SU-DHL-6 (cell line): Measurements from ENCODE around the gene UEVLD.
A peak's percentile ranks its signal among the peaks of the same experiment; 100 is the strongest.

Experiments used
- H2AFZ ChIP-seq: fragments of 200-600 bp; sonication (generic); 2 replicates; pipeline ENCODE4 v1.6.1; 2014; ENCODE audit warnings: low read depth, mild to moderate bottlenecking, moderate library complexity, mixed read lengths, antibody characterized with exemption, low read length; ENCODE audit not compliant: severe bottlenecking
- H3F3A ChIP-seq: fragments of 200-600 bp; shearing (Covaris generic); 2 replicates; pipeline ENCODE4 v1.6.0; 2016; ENCODE audit warnings: antibody characterized with exemption, mild to moderate bottlenecking; ENCODE audit not compliant: insufficient read depth
- H3K27ac ChIP-seq: fragments of 200-600 bp; sonication (generic); 2 replicates; pipeline ENCODE4 v1.5.1; 2016; ENCODE audit warnings: low read depth, mild to moderate bottlenecking, low read length, moderate library complexity, mixed read lengths
- H3K27me3 ChIP-seq: fragments of 200-600 bp; sonication (generic), shearing (Covaris generic); 2 replicates; pipeline ENCODE4 v1.6.0; 2014; ENCODE audit warnings: mild to moderate bottlenecking, low read length
- H3K36me3 ChIP-seq: fragments of 200-600 bp; sonication (generic); 2 replicates; pipeline ENCODE4 v1.6.1; 2014; ENCODE audit warnings: mild to moderate bottlenecking, low read length, mixed read lengths
- H3K4me2 ChIP-seq: fragments of 300-600, 200-600 bp; shearing (Covaris generic), sonication (generic); 2 replicates; pipeline ENCODE4 v1.6.0; 2014; ENCODE audit warnings: low read length, low read depth, mild to moderate bottlenecking; ENCODE audit not compliant: poor library complexity, severe bottlenecking
- H3K4me3 ChIP-seq: fragments of 200-600 bp; sonication (generic); 2 replicates; pipeline ENCODE4 v1.5.1; 2014; ENCODE audit warnings: antibody characterized with exemption, low read length, mild to moderate bottlenecking, mixed read lengths; ENCODE audit not compliant: insufficient read depth, poor library complexity, severe bottlenecking
- H3K79me2 ChIP-seq: fragments of 200-600 bp; sonication (generic); 2 replicates; pipeline ENCODE4 v1.6.1; 2014; ENCODE audit warnings: mild to moderate bottlenecking, low read length, moderate library complexity; ENCODE audit not compliant: insufficient read depth
- H3K9ac ChIP-seq: fragments of 200-600 bp; sonication (generic); 2 replicates; pipeline ENCODE4 v1.7.0; 2014; ENCODE audit warnings: mild to moderate bottlenecking, low read length
- H3K9me2 ChIP-seq: fragments of 200-600 bp; sonication (generic); replicated peaks from 2 replicates; pipeline ENCODE4 v1.6.1; 2014; ENCODE audit warnings: low read length; ENCODE audit not compliant: insufficient read depth
- H3K9me3 ChIP-seq: fragments of 200-600 bp; sonication (generic); 2 replicates; pipeline ENCODE4 v1.6.1; 2014; ENCODE audit warnings: low read length, mixed read lengths; ENCODE audit not compliant: insufficient read depth
- H4K20me1 ChIP-seq: fragments of 200-600 bp; sonication (generic); 2 replicates; pipeline ENCODE4 v1.6.1; 2014; ENCODE audit warnings: low read depth, mild to moderate bottlenecking, antibody characterized with exemption, low read length, moderate library complexity, mixed read lengths
- CTCF ChIP-seq: fragments of 200-600 bp; sonication (generic); IDR thresholded peaks from one replicate; pipeline ENCODE4 v1.5.1; 2017; ENCODE audit warnings: antibody characterized with exemption, mild to moderate bottlenecking, low read length, moderate library complexity; ENCODE audit not compliant: insufficient read depth, poor library complexity, severe bottlenecking
- EZH2phosphoT487 ChIP-seq: fragments of 200-600 bp; sonication (generic), shearing (Covaris generic); conservative IDR thresholded peaks from 2 replicates; pipeline ENCODE4 v1.6.1; 2018; ENCODE audit warnings: mild to moderate bottlenecking, antibody characterized with exemption, low read length, moderate library complexity, mixed read lengths

UEVLD gene

DNA sequence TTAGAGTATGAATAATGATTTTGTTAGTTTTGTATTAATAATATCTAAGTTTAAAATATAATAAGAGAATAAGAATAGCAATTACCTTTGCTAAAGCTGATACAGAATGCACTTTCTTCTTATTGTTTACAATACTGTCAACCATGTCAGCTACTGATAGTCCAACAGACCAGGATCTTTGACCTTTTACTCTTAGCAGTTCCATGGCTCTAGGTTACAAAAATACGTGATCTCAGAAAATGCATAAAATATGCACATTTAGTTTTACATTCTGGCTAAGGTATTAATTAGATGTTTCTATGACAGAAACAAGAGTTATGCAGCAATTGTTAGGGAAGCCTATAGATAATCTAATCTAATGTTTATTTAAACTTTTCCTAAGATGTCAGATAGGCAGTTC lies 54.3 kb downstream of the UEVLD start:
- Histone ChIP-seq H3K9me2 (no peaks in the 10 kb centered on the region), H3F3A (peaks cover 4% of the 10 kb centered on the region; the same call in 1 of the 2 replicates), H3K4me2 (no peak overlapping the region)

GRCh38 chr11:18533365-18533764 lies 55.2 kb downstream of the UEVLD start:
- H3K4me3 ChIP-seq, result no peak overlapping the region
- H2AFZ ChIP-seq, result no peak overlapping the region
- no peak overlapping the region for H3K9ac ChIP-seq
- H3K27ac ChIP-seq, result no peak overlapping the region
- peaks cover 9% of the 10 kb centered on the region; the same call in 1 of the 2 replicates for H3F3A ChIP-seq
- no peak overlapping the region for H3K4me2 ChIP-seq
- no peaks in the 10 kb centered on the region for H3K36me3 ChIP-seq
- H3K79me2 ChIP-seq, result no peaks in the 10 kb centered on the region
- no peaks in the 10 kb centered on the region for H4K20me1 ChIP-seq
- H3K9me2 ChIP-seq, result no peaks in the 10 kb centered on the region
- no peaks in the 10 kb centered on the region for H3K27me3 ChIP-seq
- no peaks in the 10 kb centered on the region for H3K9me3 ChIP-seq
- no peak for TF ChIP-seq EZH2phosphoT487
- no peak for TF ChIP-seq CTCF

More for the DNA sequence above, 54.3 kb downstream of the UEVLD start:
- H2AFZ ChIP-seq, result no peak overlapping the region
- no peak overlapping the region for H3K27ac ChIP-seq
- TF ChIP-seq CTCF (no peak), EZH2phosphoT487 (no peak)
- no peaks in the 10 kb centered on the region for H3K27me3 ChIP-seq
- H4K20me1 ChIP-seq, result no peaks in the 10 kb centered on the region
- no peak overlapping the region for H3K9ac ChIP-seq
- H3K4me3 ChIP-seq, result no peak overlapping the region
- no peaks in the 10 kb centered on the region for H3K36me3 ChIP-seq
- no peaks in the 10 kb centered on the region for H3K79me2 ChIP-seq
- H3K9me3 ChIP-seq, result no peaks in the 10 kb centered on the region

DNA sequence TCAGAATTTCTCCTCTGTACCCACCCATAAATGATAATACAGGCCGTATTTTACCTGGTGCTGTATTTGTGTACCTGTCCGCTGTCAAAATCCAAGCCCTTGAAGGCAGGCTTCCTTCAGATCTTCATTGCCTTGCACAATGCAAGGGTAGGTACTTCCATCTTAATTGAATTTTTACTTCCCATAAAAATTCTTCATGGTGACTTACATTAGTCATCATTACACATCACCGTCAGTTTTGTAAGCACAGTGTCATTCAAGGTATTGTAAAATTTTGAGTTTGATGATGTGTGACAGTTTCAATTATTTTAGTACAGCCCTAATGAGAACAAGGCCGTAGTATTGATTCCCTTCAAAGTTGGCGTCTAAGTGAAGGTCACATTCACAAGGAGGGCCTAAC lies 61.0 kb downstream of the UEVLD start:
- Histone ChIP-seq H3K27ac (peak overlapping the region; percentile 55), H3F3A (peaks cover 20% of the 10 kb centered on the region; the same call in 1 of the 2 replicates), H3K27me3 (no peaks in the 10 kb centered on the region), H3K4me3 (peak overlapping the region; percentile 85), H3K36me3 (no peaks in the 10 kb centered on the region), H4K20me1 (no peaks in the 10 kb centered on the region), H3K79me2 (peaks cover 51% of the 10 kb centered on the region), H3K9me3 (no peaks in the 10 kb centered on the region), H3K9ac (peak overlapping the region; percentile 73), H3K4me2 (peak overlapping the region; percentile 97), H3K9me2 (no peaks in the 10 kb centered on the region), H2AFZ (peak overlapping the region; percentile 42)
- TF ChIP-seq CTCF (no peak), EZH2phosphoT487 (no peak)
